A549 (cell line): ENCODE results near the gene VOPP1. TPM values are rescaled to one million over a fixed set of nuclear protein-coding genes. Genes with fewer than 3 reads are reported as not detected.

Source experiments
- ATAC-seq, 2 experiments: fragments of 200-7000 bp in 1 of 2; fragments of >200 bp in 1 of 2; cut with Nextera tagmentation in 1 of 2; cut with Tn5 transposase in 1 of 2; 3 replicates each; pipeline versions ENCODE4 v1.8.0 to v1.9.1; 2018 to 2020; ENCODE audit warnings: mild to moderate bottlenecking in 1 of 2, moderate library complexity in 1 of 2
- CTCF ChIA-PET: fragments of 300-600 bp; sonication (Branson Sonifier 250); formaldehyde crosslinking; extraction: SDS; loops from one replicate; lab custom pipeline; 2021; ENCODE audit warnings: antibody characterized with exemption, inconsistent platforms; lab: Yijun Ruan, JAX
- POLR2A ChIA-PET: fragments of 350-600 bp; formaldehyde crosslinking; extraction: SDS; loops from one replicate; lab custom pipeline; 2021; ENCODE audit warnings: antibody characterized with exemption, inconsistent platforms; lab: Yijun Ruan, JAX
- DNase-seq, 2 experiments: peaks; one replicate each; pipeline versions ENCODE4 v3.0.0 to v3.0.0-alpha.2; 2011 to 2016; ENCODE audit warnings: low read depth in 1 of 2, low spot score in 1 of 2
- FAIRE-seq: peaks from 2 replicates; lab custom pipeline; 2011; peaks lifted over from hg19 to GRCh38; lab: Jason Lieb, UNC
- H3K27ac ChIP-seq, 2 experiments: fragments of >200 bp; sonication (Bioruptor Twin); formaldehyde crosslinking; 3 replicates each; pipeline ENCODE4 v1.5.1; 2016 to 2017
- H3K4me1 ChIP-seq: fragments of >200 bp; sonication (Bioruptor Twin); formaldehyde crosslinking; 3 replicates; pipeline ENCODE4 v1.6.1; 2016
- H3K4me2 ChIP-seq: fragments of >200 bp; sonication (Bioruptor Twin); formaldehyde crosslinking; 3 replicates; pipeline ENCODE4 v1.6.1; 2016
- H3K4me3 ChIP-seq: fragments of >200 bp; sonication (Bioruptor Twin); formaldehyde crosslinking; 3 replicates; pipeline ENCODE4 v1.5.1; 2016
- H3K9me3 ChIP-seq: fragments of >200 bp; sonication (Bioruptor Twin); formaldehyde crosslinking; 3 replicates; pipeline ENCODE4 v1.6.1; 2016
- CBX8 ChIP-seq: fragments of 200-600 bp; sonication (generic); IDR thresholded peaks from 2 replicates; pipeline ENCODE4 v1.6.1; 2016
- CHD4 ChIP-seq: fragments of 200-600 bp; sonication (generic); IDR thresholded peaks from 2 replicates; pipeline ENCODE4 v1.6.1; 2016; ENCODE audit warnings: antibody characterized with exemption, mild to moderate bottlenecking, borderline replicate concordance
- CTCF ChIP-seq: fragments of >200 bp; sonication (Bioruptor Twin); formaldehyde crosslinking; IDR thresholded peaks from 3 replicates; pipeline ENCODE4 v1.5.1; 2016
- E2F6 ChIP-seq: IDR thresholded peaks from 2 replicates; pipeline ENCODE4 v1.6.1; 2012; ENCODE audit warnings: low read depth, borderline replicate concordance
- EP300 ChIP-seq, 2 experiments: fragments of >200 bp; sonication (Bioruptor Twin); formaldehyde crosslinking; IDR thresholded peaks; 2 replicates in 1 of 2; 3 replicates in 1 of 2; pipeline ENCODE4 v1.6.1; 2016 to 2017
- ESRRA ChIP-seq: fragments of 150-350 bp; IDR thresholded peaks from 2 replicates; pipeline ENCODE4 v1.6.1; 2014; ENCODE audit warnings: mild to moderate bottlenecking, low read length, borderline replicate concordance
- FOSL2 ChIP-seq, 2 experiments: fragments of 450-650 bp in 1 of 2; fragments of >200 bp in 1 of 2; sonication (Bioruptor Twin) in 1 of 2; formaldehyde crosslinking; IDR thresholded peaks; 2 replicates each; pipeline versions ENCODE4 v1.5.0 to v1.6.1; 2016 to 2020; ENCODE audit warnings: mild to moderate bottlenecking in 1 of 2, moderate library complexity in 1 of 2
- HEYL ChIP-seq: fragments of 250-450 bp; sonication (Bioruptor Pico); IDR thresholded peaks from 2 replicates; pipeline ENCODE4 v1.8.0; 2021; ENCODE audit warnings: mild to moderate bottlenecking, moderate library complexity
- HMGXB4 ChIP-seq: fragments of 250-450 bp; sonication (Bioruptor Pico); IDR thresholded peaks from 2 replicates; pipeline ENCODE4 v1.5.0; 2021; ENCODE audit warnings: mild to moderate bottlenecking, moderate library complexity, borderline replicate concordance
- HOXB13 ChIP-seq: fragments of 250-450 bp; sonication (Bioruptor Pico); IDR thresholded peaks from 2 replicates; pipeline ENCODE4 v1.5.0; 2020; ENCODE audit warnings: low read depth, mild to moderate bottlenecking, moderate library complexity
- HOXB5 ChIP-seq: fragments of 250-450 bp; sonication (Bioruptor Pico); IDR thresholded peaks from 2 replicates; pipeline ENCODE4 v1.5.0; 2020; ENCODE audit warnings: mild to moderate bottlenecking, moderate library complexity
- MAX ChIP-seq: IDR thresholded peaks from 2 replicates; pipeline ENCODE4 v1.6.1; 2012
- MAZ ChIP-seq: fragments of 150-350 bp; IDR thresholded peaks from 2 replicates; pipeline ENCODE4 v1.6.1; 2014; ENCODE audit warnings: antibody characterized with exemption, low read depth, low read length, borderline replicate concordance
- MYC ChIP-seq: IDR thresholded peaks from 2 replicates; pipeline ENCODE4 v1.6.1; 2012; ENCODE audit warnings: mild to moderate bottlenecking, inconsistent platforms, low read length, improper control_type of control experiment, borderline replicate concordance
- PBX3 ChIP-seq: IDR thresholded peaks from 2 replicates; pipeline ENCODE4 v1.6.1; 2012
- PHF8 ChIP-seq: fragments of 200-600 bp; sonication (generic); IDR thresholded peaks from 2 replicates; pipeline ENCODE4 v1.6.1; 2016; ENCODE audit warnings: low read depth, mild to moderate bottlenecking, antibody characterized with exemption, moderate library complexity, borderline replicate concordance
- RAD21 ChIP-seq, 2 experiments: fragments of >200 bp in 1 of 2; sonication (Bioruptor Twin) in 1 of 2; formaldehyde crosslinking in 1 of 2; IDR thresholded peaks in 1 of 2; conservative IDR thresholded peaks in 1 of 2; 2 replicates in 1 of 2; 3 replicates in 1 of 2; pipeline ENCODE4 v1.6.1; 2012 to 2018; ENCODE audit warnings: inconsistent platforms in 1 of 2
- REST ChIP-seq: fragments of 200-600 bp; sonication (generic); IDR thresholded peaks from 2 replicates; pipeline ENCODE4 v1.6.1; 2016; ENCODE audit warnings: antibody characterized with exemption, mild to moderate bottlenecking, moderate library complexity
- SMC3 ChIP-seq: fragments of >200 bp; sonication (Bioruptor Twin); formaldehyde crosslinking; IDR thresholded peaks from 3 replicates; pipeline ENCODE4 v1.6.1; 2018; ENCODE audit warnings: inconsistent platforms
- SREBF2 ChIP-seq: fragments of 450-650 bp; IDR thresholded peaks from 2 replicates; pipeline ENCODE4 v1.6.1; 2014; ENCODE audit warnings: mild to moderate bottlenecking, moderate library complexity
- ZC3H11A ChIP-seq: fragments of 450-650 bp; IDR thresholded peaks from 2 replicates; pipeline ENCODE4 v1.6.1; 2014; ENCODE audit warnings: antibody characterized with exemption, mild to moderate bottlenecking
- ZNF302 ChIP-seq: fragments of 250-450 bp; sonication (Bioruptor Pico); IDR thresholded peaks from 2 replicates; pipeline ENCODE4 v1.9.0; 2021; ENCODE audit warnings: inconsistent platforms, mild to moderate bottlenecking, moderate library complexity
- WGBS: methylation state at CpG from one replicate; pipeline ENCODE4 v1.1.6; 2017; ENCODE audit errors: missing lambda C conversion rate; 5-methylcytosine and 5-hydroxymethylcytosine counted together
- polyA plus RNA-seq, 4 experiments: library from polyadenylated mRNA; depleted of rRNA in 3 of 4; stranded (reverse); fragments of >200 nt; fragmentation: RNase III in 1 of 4; extraction: RNeasy Plus Mini Kit Qiagen cat#74134 plus additional on column Dnase treatment in 1 of 4; gene quantifications; 2 replicates in 3 of 4; 3 replicates in 1 of 4; pipeline ENCODE4 v1.2.3, GENCODE V29; 2011 to 2017

The VOPP1 gene
- polyA plus RNA-seq, 2 of the 4 experiments (the other 2 are of a cell fraction), result 68.1 to 73.4 TPM

GRCh38 chr7:55427342-55427741 is 145.0 kb downstream of the VOPP1 start:
- CTCF ChIA-PET, result interaction anchor here (0.6 to 1.7 kb wide), 2 partner anchors 12 to 130 kb away, joined by 4 to 7 read pairs; no protein-coding TSS in a partner anchor
- Histone ChIP-seq H3K4me3 (no peak overlapping the region), H3K4me2 (no peak overlapping the region), H3K4me1 (peaks cover 6% of the 10 kb centered on the region; the same call in 2 of the 3 replicates), H3K27ac (no peak overlapping the region), H3K9me3 (no peaks in the 10 kb centered on the region)
- WGBS, result 69% methylated on average over 4 of the region's 4 CpGs
- DNase-seq (no peak), FAIRE-seq (no peak), ATAC-seq (no peak)
- POLR2A ChIA-PET, result no interaction called here
- no peak for TF ChIP-seq EP300 (IDR thresholded peaks at IDR 0.05)
- no peak for TF ChIP-seq PHF8
- no peak for TF ChIP-seq PBX3
- TF ChIP-seq ZNF302 (CRISPR knock-in tag), result no peak
- no peak for TF ChIP-seq REST
- no peak for TF ChIP-seq HMGXB4 (CRISPR knock-in tag)
- TF ChIP-seq HOXB5 (CRISPR knock-in tag), result no peak
- TF ChIP-seq E2F6, result no peak
- TF ChIP-seq MAZ, result no peak

- DNase-seq, result no peak
- H3K27ac ChIP-seq, result no peak overlapping the region
- ATAC-seq, result no peak
- TF ChIP-seq ESRRA (no peak), CBX8 (no peak), HOXB13 (CRISPR knock-in tag) (no peak), ZC3H11A (no peak), ZNF302 (CRISPR knock-in tag) (no peak), CHD4 (no peak), FOSL2 (IDR thresholded peaks at IDR 0.05) (no peak), FOSL2 (CRISPR knock-in tag; IDR thresholded peaks at IDR 0.05) (no peak), SREBF2 (no peak), CTCF (no peak), MAX (no peak), RAD21 (conservative IDR thresholded peaks at IDR 0.05 in 1 of 2, IDR thresholded peaks at IDR 0.05 in 1 of 2) (no peak), HEYL (CRISPR knock-in tag) (no peak), MYC (no peak), E2F6 (no peak), SMC3 (no peak)
- peaks cover 6% of the 10 kb centered on the region; the same call in 2 of the 3 replicates for H3K4me1 ChIP-seq
- ChIA-PET CTCF (interaction anchor here (0.8 to 1.7 kb wide), 2 partner anchors 19 to 147 kb away, joined by 3 to 4 read pairs; no protein-coding TSS in a partner anchor), POLR2A (no interaction called here)
- no peak for FAIRE-seq
- 79% methylated on average over 12 of the region's 12 CpGs for WGBS
- no peaks in the 10 kb centered on the region for H3K9me3 ChIP-seq
- H3K4me3 ChIP-seq, result no peak overlapping the region
- H3K4me2 ChIP-seq, result no peak overlapping the region
These were observed 145.6 kb downstream of the VOPP1 start for GRCh38 chr7:55426676-55427075.
